HepG2 (cell line): ENCODE measurements around the gene WNT9A.

Experiments
- AGO1 ChIP-seq: fragments of 200-400 bp; formaldehyde crosslinking; IDR thresholded peaks from 2 replicates; pipeline ENCODE4 v1.6.1; 2017; ENCODE audit warnings: mild to moderate bottlenecking, low read depth, low read length, moderate library complexity; ENCODE audit not compliant: poor library complexity, severe bottlenecking
- ASH2L ChIP-seq: fragments of 300-600, 200-600 bp; sonication (generic); IDR thresholded peaks from 2 replicates; pipeline ENCODE4 v1.7.0; 2017; ENCODE audit warnings: low read depth, mild to moderate bottlenecking, moderate library complexity, mixed read lengths, low read length; ENCODE audit not compliant: insufficient read length
- IRX3 ChIP-seq: sonication (generic); formaldehyde crosslinking; IDR thresholded peaks from 2 replicates; pipeline ENCODE4 v1.8.1; 2023; ENCODE audit warnings: mild to moderate bottlenecking, low read depth, missing genetic modification reagents, borderline replicate concordance
- JUND ChIP-seq: sonication (generic); formaldehyde crosslinking; IDR thresholded peaks from 2 replicates; pipeline ENCODE4 v1.8.0; 2022; ENCODE audit warnings: mild to moderate bottlenecking, missing genetic modification reagents
- KDM5A ChIP-seq: fragments of 200-600 bp; sonication (generic); IDR thresholded peaks from 2 replicates; pipeline ENCODE4 v1.7.0; 2018; ENCODE audit warnings: antibody characterized with exemption, mild to moderate bottlenecking, low read length, borderline replicate concordance
- POLR2AphosphoS2 ChIP-seq: IDR thresholded peaks from 2 replicates; pipeline ENCODE4 v1.6.1; 2011; ENCODE audit warnings: low read depth, low read length, improper control_type of control experiment
- PRDM15 ChIP-seq: sonication (generic); formaldehyde crosslinking; IDR thresholded peaks from 2 replicates; pipeline ENCODE4 v1.4.0; 2020; ENCODE audit warnings: missing genetic modification reagents
- SIN3B ChIP-seq: fragments of 150-350 bp; IDR thresholded peaks from 2 replicates; pipeline ENCODE4 v1.6.1; 2014; ENCODE audit warnings: low read length
- USF2 ChIP-seq, 2 experiments: sonication (generic) in 1 of 2; formaldehyde crosslinking in 1 of 2; IDR thresholded peaks; 2 replicates each; pipeline versions ENCODE4 v1.5.1 to v1.6.1; 2011 to 2020; ENCODE audit warnings: borderline replicate concordance in 1 of 2, low read depth in 1 of 2, low read length in 1 of 2, mild to moderate bottlenecking in 1 of 2, missing genetic modification reagents in 1 of 2, moderate library complexity in 1 of 2
- ZBTB33 ChIP-seq: sonication (generic); formaldehyde crosslinking; IDR thresholded peaks from 2 replicates; pipeline ENCODE4 v1.4.0; 2020; ENCODE audit warnings: missing genetic modification reagents
- ZNF382 ChIP-seq: sonication (generic); formaldehyde crosslinking; IDR thresholded peaks from 2 replicates; pipeline ENCODE4 v1.5.0; 2020; ENCODE audit warnings: missing genetic modification reagents, mild to moderate bottlenecking, borderline replicate concordance
- TF ChIP-seq, protein P1 (sequence below): sonication (generic); formaldehyde crosslinking; IDR thresholded peaks from 2 replicates; pipeline ENCODE4 v1.5.0; 2020; ENCODE audit warnings: mild to moderate bottlenecking, missing genetic modification reagents, moderate library complexity
- TF ChIP-seq, protein P2 (sequence below): IDR thresholded peaks from 2 replicates; pipeline ENCODE4 v1.6.1; 2016; ENCODE audit warnings: low read depth, missing genetic modification reagents, missing compliant biosample characterization

DNA sequence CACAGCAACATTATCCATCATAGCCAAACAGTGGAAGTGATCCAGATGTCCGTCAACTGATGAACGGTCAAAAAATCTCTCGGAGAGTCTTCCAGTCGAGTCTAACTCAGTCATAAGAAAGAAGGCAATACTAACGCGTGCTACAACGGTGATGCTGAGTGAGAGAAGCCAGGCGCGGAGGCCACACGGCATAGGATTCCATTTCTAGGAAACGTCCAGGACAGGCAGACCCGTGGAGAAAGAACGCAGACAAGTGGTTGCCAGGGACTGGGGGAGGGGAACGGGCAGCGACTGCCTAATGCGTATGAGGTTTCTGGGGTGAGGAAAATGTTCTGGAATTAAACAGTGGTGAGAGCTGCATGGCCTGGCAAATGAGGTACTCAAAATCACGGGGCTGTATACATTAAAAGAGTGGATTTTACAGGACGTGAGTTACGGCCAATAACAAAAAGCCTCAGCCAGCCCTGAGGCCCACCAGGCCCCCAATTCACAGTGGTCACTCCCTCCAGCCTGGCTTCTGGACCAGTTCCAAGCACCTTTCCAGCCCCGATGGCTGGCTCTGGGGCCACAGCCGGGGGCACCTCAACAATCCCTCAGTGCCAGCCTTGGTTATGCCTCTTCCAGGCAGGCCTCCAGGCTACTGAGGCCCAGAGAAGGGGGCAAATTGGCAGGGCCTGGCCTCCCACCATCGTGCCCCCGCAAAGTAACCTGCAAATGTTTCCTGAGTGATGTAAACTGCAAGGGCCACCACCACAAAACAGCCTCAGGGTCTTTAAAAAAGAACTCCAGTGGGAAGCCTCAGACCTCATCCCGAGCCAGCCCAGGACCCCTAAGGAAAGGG, 3.4 kb downstream of the WNT9A start:
- TF ChIP-seq PRDM15 (CRISPR knock-in tag) (no peak), SIN3B (no peak), USF2 (IDR thresholded peaks at IDR 0.05; ENCODE audit: low read depth, low read length) (no peak), USF2 (CRISPR knock-in tag; IDR thresholded peaks at IDR 0.05; ENCODE audit: borderline replicate concordance) (no peak), KDM5A (no peak), JUND (no peak), IRX3 (CRISPR knock-in tag) (no peak), ASH2L (no peak), ZNF382 (no peak), ZBTB33 (CRISPR knock-in tag) (no peak), AGO1 (no peak), POLR2AphosphoS2 (no peak)
- TF ChIP-seq, protein P1, sequence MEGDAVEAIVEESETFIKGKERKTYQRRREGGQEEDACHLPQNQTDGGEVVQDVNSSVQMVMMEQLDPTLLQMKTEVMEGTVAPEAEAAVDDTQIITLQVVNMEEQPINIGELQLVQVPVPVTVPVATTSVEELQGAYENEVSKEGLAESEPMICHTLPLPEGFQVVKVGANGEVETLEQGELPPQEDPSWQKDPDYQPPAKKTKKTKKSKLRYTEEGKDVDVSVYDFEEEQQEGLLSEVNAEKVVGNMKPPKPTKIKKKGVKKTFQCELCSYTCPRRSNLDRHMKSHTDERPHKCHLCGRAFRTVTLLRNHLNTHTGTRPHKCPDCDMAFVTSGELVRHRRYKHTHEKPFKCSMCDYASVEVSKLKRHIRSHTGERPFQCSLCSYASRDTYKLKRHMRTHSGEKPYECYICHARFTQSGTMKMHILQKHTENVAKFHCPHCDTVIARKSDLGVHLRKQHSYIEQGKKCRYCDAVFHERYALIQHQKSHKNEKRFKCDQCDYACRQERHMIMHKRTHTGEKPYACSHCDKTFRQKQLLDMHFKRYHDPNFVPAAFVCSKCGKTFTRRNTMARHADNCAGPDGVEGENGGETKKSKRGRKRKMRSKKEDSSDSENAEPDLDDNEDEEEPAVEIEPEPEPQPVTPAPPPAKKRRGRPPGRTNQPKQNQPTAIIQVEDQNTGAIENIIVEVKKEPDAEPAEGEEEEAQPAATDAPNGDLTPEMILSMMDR (CRISPR knock-in tag), result no peak
- TF ChIP-seq, protein P2, sequence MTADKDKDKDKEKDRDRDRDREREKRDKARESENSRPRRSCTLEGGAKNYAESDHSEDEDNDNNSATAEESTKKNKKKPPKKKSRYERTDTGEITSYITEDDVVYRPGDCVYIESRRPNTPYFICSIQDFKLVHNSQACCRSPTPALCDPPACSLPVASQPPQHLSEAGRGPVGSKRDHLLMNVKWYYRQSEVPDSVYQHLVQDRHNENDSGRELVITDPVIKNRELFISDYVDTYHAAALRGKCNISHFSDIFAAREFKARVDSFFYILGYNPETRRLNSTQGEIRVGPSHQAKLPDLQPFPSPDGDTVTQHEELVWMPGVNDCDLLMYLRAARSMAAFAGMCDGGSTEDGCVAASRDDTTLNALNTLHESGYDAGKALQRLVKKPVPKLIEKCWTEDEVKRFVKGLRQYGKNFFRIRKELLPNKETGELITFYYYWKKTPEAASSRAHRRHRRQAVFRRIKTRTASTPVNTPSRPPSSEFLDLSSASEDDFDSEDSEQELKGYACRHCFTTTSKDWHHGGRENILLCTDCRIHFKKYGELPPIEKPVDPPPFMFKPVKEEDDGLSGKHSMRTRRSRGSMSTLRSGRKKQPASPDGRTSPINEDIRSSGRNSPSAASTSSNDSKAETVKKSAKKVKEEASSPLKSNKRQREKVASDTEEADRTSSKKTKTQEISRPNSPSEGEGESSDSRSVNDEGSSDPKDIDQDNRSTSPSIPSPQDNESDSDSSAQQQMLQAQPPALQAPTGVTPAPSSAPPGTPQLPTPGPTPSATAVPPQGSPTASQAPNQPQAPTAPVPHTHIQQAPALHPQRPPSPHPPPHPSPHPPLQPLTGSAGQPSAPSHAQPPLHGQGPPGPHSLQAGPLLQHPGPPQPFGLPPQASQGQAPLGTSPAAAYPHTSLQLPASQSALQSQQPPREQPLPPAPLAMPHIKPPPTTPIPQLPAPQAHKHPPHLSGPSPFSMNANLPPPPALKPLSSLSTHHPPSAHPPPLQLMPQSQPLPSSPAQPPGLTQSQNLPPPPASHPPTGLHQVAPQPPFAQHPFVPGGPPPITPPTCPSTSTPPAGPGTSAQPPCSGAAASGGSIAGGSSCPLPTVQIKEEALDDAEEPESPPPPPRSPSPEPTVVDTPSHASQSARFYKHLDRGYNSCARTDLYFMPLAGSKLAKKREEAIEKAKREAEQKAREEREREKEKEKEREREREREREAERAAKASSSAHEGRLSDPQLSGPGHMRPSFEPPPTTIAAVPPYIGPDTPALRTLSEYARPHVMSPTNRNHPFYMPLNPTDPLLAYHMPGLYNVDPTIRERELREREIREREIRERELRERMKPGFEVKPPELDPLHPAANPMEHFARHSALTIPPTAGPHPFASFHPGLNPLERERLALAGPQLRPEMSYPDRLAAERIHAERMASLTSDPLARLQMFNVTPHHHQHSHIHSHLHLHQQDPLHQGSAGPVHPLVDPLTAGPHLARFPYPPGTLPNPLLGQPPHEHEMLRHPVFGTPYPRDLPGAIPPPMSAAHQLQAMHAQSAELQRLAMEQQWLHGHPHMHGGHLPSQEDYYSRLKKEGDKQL, result no peak
